HG03469 (cell line): ENCODE results near the gene DHDH.
"Not testable (repeated sequence)": the region's sequence is repeated elsewhere in the genome, so short reads cannot be mapped to it uniquely, and the experiment has no call there.

ENCODE experiments used
- ATAC-seq: cut with Tn5 transposase; IDR thresholded peaks from one replicate; pipeline ENCODE4 v1.9.1; 2021; ENCODE audit warnings: mild to moderate bottlenecking, moderate library complexity, moderate number of reproducible peaks; ENCODE audit not compliant: unreplicated experiment

Gene DHDH

DNA sequence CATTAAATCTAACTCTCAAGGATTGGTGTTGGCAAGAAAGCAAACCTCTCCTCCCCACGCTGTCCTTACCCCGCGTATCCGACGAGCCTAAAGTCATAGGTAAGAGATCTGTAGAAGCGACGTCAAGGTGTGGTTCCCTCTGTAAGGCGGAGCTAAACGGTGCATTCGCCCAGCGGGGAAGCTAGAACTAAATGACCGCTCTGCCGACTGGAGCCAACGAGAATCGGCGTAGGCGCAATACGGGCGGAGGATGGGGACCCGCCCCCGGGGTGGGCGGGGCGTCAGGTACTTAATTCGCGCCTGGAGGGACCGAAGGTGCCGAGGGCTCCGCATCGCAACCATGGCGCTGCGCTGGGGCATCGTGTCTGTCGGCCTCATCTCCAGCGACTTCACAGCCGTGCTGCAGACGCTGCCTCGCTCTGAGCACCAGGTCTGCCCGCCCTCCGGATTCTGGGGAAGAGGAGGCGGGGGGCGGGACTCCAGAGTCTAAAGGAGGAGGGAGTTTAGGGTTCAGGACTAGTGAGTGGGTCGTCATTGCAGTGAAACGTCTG lies at the start of gene DHDH:
Gene DHDH (plus strand): TSS at position 318 of the 551 bp plus-strand sequence. CDS start 23 bp downstream, at position 341.
- no peak for ATAC-seq

GRCh38 chr19:48883726-48884125 lies 49.8 kb upstream of the DHDH start:
- ATAC-seq = no peak

DNA sequence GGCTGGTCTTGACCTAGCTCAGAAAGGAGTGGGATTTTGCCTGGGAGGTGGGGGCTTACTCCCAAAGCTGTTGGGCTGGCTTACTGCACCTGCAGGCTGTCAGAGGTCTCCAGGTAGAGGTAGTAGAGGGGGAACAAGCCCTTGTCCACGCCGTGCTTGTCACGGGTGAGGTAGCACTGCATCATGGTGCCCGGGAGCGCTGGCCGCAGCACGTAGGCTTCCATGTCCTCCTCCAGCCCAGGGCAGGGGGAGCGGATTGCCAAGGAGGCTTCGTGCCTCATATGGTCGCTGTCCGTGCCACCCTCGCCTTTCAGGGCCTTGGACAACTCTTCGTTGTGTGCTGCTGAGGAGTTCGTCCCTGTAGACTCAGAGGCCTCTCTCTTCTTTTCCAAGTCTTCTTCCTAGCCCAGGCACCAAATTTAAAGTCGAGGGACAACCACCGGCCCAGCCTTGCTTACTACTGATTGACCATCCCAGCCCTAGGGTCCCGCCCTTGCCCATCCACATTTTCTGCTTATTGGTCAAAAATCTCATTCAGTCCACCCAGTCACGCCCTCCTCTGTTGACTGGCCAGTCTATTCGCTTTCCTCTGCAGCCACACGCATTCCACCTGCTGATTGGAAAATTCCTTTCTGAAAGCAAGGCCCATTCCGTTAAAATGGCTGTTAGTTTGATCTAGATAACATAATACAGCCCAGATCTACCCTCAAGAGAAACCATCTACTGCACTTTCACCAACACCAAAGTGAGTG lies 45.5 kb upstream of the DHDH start:
- ATAC-seq = no peak

DNA sequence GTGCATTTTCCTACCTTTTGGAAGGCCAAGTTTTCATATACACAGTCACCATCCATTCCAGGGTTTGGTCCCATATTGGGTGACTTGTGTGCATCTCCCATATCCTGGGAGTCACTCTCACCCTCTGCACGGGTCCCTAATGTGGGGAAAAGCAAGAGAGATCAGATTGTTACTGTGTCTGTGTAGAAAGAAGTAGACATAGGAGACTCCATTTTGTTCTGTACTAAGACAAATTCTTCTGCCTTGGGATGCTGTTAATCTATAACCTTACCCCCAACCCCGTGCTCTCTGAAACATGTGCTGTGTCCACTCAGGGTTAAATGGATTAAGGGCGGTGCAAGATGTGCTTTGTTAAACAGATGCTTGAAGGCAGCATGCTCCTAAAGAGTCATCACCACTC lies 44.0 kb upstream of the DHDH start:
- not testable (repeated sequence) for ATAC-seq

DNA sequence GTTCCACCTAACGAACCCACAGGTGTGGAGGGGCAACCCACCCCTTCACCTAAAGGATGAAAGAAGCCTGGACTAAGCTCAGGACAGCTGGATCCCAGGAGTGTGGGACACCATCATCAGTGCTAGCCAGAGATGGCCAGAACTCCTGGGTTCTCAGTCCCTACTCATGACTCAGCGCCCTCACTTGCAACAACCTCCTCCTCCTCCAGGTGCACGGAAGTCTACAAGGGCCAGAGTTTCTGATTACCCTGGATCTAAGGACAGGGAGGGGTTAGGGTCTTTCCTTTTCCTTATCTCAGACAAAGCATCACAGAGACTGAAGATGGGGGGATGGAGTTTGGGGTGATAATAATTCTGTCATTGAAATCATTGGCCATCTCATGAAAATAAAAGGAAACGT lies 42.9 kb upstream of the DHDH start:
- ATAC-seq = no peak

DNA sequence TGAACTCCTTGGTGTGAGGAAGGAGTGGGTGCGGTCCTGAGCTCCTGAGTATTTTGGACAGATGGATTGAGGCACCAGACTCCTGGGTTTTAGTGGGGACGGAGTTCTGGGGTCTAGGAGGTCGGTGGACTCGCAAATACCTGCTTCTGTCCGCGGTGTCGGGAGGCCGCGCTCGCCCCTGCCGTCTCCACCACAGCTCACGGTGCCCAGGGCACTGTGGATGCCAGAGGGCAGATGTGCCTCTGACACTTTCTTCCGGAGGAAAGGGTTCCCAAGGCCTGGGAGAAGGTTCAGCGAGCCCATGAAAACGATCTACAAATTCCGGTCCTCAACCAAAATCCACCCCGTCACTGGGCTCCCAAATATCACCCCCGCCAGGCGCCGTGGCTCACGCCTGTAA lies 38.3 kb upstream of the DHDH start:
- ATAC-seq = no peak

DNA sequence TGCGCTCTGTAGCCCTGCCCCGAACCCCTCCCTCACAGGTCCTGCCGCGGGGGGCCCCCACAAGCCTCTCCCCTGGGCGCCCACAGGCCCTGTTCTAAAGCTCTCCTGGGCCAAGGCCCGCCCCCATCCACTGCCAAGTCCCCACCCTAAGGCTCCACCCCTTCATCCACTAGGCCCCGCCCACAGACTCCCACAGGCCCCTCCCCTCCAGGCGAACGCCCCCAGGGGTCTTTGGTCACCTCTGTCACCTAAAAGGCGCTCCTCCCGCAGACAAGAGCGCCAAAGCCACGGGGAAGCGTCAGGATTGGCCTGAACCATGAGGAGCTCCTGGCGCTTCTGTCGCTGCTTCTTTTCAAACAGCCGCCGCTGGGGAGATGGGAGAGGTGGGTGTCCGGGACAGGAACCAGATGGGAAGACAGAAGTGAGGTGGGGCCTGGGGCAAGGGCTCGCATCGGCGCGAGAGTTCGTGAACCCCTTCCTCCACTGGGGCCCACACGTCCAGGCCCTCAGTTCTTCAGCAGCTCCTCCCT lies 37.2 kb upstream of the DHDH start:
- no peak for ATAC-seq

DNA sequence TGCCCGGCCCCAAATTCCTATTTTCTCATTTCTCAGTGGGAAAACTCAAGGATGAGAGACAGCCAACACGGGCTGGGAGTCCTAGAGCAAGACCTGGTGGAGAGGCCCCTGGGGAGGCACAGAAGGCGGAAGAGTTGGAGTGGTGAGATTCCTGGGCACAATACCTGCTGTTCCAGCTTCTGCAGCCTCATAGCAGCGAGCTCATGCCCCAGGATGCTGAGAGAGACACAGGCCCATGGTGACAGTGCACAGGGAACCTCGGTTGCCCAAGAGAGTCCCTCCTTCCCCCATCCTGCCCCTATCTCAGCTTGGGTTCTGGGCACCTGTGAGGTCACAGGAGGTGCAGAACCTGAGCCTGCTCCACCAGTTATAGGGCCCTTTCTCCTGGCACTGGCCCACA lies 36.3 kb upstream of the DHDH start:
- no peak for ATAC-seq

DNA sequence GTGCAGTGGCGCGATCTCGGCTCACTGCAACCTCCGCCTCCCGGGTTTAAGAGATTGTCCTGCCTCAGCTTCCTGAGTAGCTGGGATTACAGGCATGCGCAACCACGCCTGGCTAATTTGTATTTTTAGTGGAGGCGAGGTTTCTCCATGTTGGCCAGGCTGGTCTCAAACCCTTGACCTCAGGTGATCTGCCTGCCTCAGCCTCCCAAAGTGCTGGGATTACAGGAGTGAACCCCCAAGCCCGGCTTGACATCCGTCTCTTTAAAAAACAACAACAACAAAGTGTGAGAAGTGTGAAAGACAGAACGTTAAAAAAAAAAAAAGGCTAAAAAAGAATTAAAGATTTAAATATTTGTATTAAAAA lies 34.1 kb upstream of the DHDH start:
- ATAC-seq = not testable (repeated sequence)

DNA sequence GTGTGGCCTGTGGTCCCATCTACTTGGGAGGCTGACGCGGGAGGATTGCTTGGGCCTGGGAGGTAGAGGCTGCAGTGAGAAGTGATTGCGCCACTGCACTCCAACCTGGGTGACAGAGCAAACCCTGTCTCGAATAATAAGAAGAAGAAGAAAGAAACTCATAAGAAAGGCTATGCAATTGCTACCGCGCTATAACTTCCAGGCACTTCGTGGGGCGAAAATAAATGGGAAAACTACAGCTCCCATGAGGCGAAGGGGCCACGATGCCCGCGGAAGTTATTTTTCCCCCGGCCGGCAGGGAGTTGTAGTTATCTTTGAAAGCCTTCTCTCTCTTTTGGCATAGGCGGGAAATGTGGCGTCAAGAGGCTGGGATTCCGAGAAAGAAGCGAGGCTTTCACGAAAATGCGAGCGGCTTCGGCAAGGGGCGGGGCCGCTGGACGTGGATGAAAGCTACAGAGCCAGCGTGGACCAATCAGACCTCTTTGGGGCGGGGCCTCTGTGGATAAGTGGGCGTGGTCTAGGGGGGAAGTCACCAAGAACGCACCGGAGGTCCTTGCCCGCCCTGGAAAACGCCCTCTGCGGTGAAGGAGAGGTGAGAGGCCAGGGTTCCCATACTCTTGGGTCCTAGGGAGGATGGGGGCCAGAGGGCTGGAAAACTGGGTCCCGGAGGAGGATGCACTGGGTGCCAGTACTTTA lies 33.6 kb upstream of the DHDH start, which contains the start of gene NUCB1:
Gene NUCB1 (plus strand): TSS at position 532 of the 696 bp plus-strand sequence. CDS start 485 bp downstream, outside the sequence.
- ATAC-seq = peak; percentile 56

- no peak for ATAC-seq
These were observed 32.8 kb upstream of the DHDH start for GRCh38 chr19:48900477-48901406.

DNA sequence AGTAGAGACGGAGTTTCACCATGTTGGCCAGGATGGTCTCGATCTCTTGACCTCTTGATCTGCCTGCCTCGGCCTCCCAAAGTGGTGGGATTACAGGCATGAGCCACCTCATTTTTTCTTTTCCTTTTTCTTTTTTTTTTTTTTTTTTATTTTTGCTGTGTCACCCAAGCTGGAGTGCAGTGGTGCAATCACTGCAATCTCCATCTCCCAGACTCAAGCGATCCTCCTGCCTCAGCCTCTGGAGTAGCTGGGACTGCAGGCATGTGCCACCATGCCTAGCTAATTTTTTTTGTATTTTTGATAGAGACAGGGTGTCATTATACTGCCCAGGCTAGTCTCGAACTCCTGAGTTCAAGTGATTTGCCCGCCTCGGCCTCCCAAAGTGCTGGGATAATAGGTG lies 31.2 kb upstream of the DHDH start:
- not testable (repeated sequence) for ATAC-seq

- not testable (repeated sequence) for ATAC-seq
These were observed 29.7 kb upstream of the DHDH start for GRCh38 chr19:48903788-48904187.

DNA sequence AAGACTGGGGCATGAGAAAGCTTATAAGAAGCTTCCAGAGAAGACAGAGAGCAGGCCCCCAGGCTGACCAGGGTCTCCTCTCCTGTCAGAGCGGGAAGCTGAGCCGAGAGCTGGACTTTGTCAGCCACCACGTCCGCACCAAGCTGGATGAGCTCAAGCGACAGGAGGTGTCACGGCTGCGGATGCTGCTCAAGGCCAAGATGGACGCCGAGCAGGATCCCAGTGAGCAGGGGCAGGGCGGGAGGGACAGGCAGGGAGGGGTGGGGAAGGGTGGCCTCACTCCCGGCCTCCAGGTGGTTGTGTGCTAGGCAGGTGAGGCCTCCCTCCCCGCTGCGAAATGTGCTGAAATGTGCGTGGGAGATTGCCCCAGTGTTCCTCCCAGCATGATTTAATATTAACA lies 27.8 kb upstream of the DHDH start:
- no peak for ATAC-seq

GRCh38 chr19:48906324-48906723 lies 27.2 kb upstream of the DHDH start:
- ATAC-seq = no peak

- no peak for ATAC-seq
These were observed 25.8 kb upstream of the DHDH start for GRCh38 chr19:48907671-48908070.

DNA sequence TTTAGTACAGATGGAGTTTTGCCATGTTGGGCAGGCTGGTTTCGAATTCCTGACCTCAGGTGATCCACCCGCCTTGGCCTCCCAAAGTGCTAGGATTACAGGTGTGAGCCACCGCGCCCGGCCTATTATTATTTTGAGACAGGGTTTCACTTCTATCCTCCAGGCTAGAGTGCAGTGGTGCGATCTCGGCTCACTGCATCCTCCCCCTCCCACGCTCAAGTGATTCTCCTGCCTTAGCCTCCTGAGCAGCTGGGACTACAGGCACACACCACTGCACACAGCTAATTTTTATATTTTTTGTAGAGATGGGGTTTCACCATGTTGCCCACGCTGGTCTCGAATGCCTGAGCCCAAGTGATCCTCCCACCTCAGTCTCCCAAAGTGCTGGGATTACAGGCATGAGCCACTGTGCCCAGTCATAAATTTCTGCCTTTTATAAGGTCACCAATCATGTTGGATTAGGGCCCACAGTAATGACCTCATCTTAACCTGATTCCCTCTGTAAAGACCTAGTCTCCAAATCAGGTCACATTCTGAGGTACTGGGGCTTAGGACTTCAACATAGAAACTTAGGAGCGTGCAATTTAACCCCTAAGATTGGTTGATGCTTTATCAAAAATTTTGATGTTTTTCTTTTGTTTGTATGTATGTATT lies 23.9 kb upstream of the DHDH start:
- ATAC-seq = not testable (repeated sequence)

DNA sequence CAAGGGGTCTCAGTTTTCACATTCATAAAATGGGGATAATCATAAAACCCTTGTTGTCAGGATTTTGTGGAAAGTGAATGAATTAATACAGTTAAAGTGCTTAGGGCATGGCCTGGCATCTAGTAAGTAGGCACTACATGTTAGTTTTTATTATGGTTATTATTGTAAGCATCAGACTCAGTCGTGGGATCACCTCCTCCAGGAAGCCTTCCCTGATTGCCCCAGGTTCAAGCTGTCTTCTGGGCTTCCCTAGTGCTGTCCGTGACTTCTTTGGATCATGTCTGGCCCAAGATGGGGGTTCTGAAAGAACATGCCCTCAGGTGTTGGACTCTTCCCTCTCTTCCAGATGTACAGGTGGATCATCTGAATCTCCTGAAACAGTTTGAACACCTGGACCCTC lies 22.7 kb upstream of the DHDH start:
- ATAC-seq = no peak

DNA sequence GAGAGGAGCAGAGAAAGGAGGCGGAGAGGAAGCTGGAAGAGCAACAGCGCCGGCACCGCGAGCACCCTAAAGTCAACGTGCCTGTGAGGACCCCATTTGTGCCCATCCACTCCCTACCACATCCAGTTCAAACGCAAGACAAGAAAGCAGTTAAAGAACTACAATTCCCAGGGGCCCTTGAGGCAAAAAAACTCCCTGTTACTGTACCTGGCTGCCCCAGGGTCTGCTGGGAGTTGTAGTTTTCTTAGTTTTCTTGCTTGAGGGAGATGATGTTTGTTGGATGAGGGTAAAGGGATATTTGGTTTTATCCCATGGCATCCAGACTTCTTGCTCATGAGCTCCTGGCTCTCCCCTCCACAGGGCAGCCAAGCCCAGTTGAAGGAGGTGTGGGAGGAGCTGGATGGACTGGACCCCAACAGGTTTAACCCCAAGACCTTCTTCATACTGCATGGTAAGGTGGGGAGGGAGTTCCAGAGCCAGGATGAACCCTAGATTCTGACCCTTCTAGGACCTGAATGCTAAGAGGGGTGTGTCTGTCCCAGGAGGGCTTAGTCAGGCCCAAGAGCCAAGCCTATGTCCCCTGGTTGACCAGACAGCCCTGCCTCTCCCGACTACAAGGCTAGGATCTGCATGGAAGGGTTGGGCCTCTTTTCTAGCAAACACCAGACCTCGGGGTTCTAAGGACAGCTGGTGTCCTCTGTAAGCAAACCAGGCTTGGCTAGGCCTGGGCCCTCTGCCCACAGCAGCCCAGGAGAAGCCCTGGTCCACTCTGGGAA lies 20.2 kb upstream of the DHDH start:
- ATAC-seq = no peak
